Panc1 (cell line): Measurements from ENCODE around the gene ALDH1A3. TPM values are rescaled to one million over a fixed set of nuclear protein-coding genes. Genes with fewer than 3 reads are reported as not detected.

Experiments used
- ATAC-seq: fragments of 200-7000 bp; cut with Tn5 transposase; 2 replicates; pipeline ENCODE4 v1.9.1; 2020; ENCODE audit warnings: mild to moderate bottlenecking, moderate library complexity
- BruUV-seq: library from RNA; stranded (reverse); fragments of 400-500 nt; replicated peaks from 2 replicates; lab custom pipeline; 2021; lab: Mats Ljungman, UMichigan
- CTCF ChIA-PET: fragments of 300-600 bp; sonication (Branson Sonifier 250); formaldehyde crosslinking; loops from one replicate; lab custom pipeline; 2022; ENCODE audit warnings: antibody characterized with exemption; lab: Charles Lee
- POLR2A ChIA-PET: fragments of 300-600 bp; sonication (Branson Sonifier 250); formaldehyde crosslinking; loops from one replicate; lab custom pipeline; 2022; ENCODE audit warnings: antibody characterized with exemption; lab: Charles Lee
- DNase-seq: peaks from one replicate; pipeline ENCODE4 v3.0.0-alpha.2; 2010; ENCODE audit warnings: low read depth, low spot score
- H3K27ac ChIP-seq: 2 replicates; pipeline ENCODE4 v1.5.1; 2011; ENCODE audit warnings: mild to moderate bottlenecking, low read length, inconsistent platforms
- H3K27me3 ChIP-seq: fragments of 200-500 bp; sonication (Bioruptor generic); 2 replicates; pipeline ENCODE4 v1.6.0; 2014; ENCODE audit warnings: low read length, inconsistent platforms; ENCODE audit not compliant: control insufficient read depth, insufficient read depth
- H3K36me3 ChIP-seq: fragments of 200-500 bp; sonication (Bioruptor generic); 2 replicates; pipeline ENCODE4 v1.5.1; 2014; ENCODE audit warnings: inconsistent platforms, mild to moderate bottlenecking, low read length, moderate library complexity; ENCODE audit not compliant: control insufficient read depth, insufficient read depth
- H3K4me1 ChIP-seq: 2 replicates; pipeline ENCODE4 v1.5.1; 2011; ENCODE audit warnings: inconsistent platforms, mild to moderate bottlenecking, low read length, moderate library complexity; ENCODE audit not compliant: control insufficient read depth, insufficient read depth
- H3K4me3 ChIP-seq, 2 experiments: 2 replicates each; pipeline ENCODE4 v1.5.1; 2011 to 2012; ENCODE audit warnings: low read depth in 2 of 2, low read length in 2 of 2, mild to moderate bottlenecking in 2 of 2, inconsistent platforms in 1 of 2, moderate library complexity in 1 of 2
- H3K9me3 ChIP-seq: fragments of 200-500 bp; sonication (Bioruptor generic); 2 replicates; pipeline ENCODE4 v1.5.1; 2014; ENCODE audit warnings: low read depth, mild to moderate bottlenecking, inconsistent platforms, low read length, moderate library complexity; ENCODE audit not compliant: control insufficient read depth, insufficient read depth
- CTCF ChIP-seq: fragments of 450-650 bp; IDR thresholded peaks from 2 replicates; pipeline ENCODE4 v1.5.1; 2017; ENCODE audit warnings: mild to moderate bottlenecking
- POLR2AphosphoS5 ChIP-seq: IDR thresholded peaks from 2 replicates; pipeline ENCODE4 v1.6.1; 2012; ENCODE audit warnings: mild to moderate bottlenecking, low read depth, low read length, moderate library complexity
- REST ChIP-seq, 2 experiments: IDR thresholded peaks; 2 replicates each; pipeline ENCODE4 v1.6.1; 2011 to 2012; ENCODE audit warnings: low read depth in 2 of 2, control low read depth in 1 of 2, low read length in 1 of 2, mild to moderate bottlenecking in 1 of 2, moderate library complexity in 1 of 2; ENCODE audit not compliant: insufficient read depth in 1 of 2
- SIN3A ChIP-seq: IDR thresholded peaks from 2 replicates; pipeline ENCODE4 v1.6.1; 2012; ENCODE audit warnings: low read depth, mild to moderate bottlenecking, low read length, moderate library complexity, borderline replicate concordance; ENCODE audit not compliant: insufficient read depth
- TCF7L2 ChIP-seq: IDR thresholded peaks from 2 replicates; pipeline ENCODE4 v1.6.1; 2011; ENCODE audit warnings: mild to moderate bottlenecking, low read depth, low read length, inconsistent platforms
- in situ Hi-C: cut with HindIII; loops from 2 replicates; pipeline ENCODE4 v1.10.0; 2016; ENCODE audit warnings: low sequenced_read_pairs, low pct_unique_long_range_greater_than_20kb
- intact Hi-C: fragments of 100-400 bp; cut with micrococcal nuclease; formaldehyde crosslinking; loops from one replicate; pipeline ENCODE4 v1.10.0; 2022; ENCODE audit not compliant: unreplicated experiment
- total RNA-seq: library from RNA; stranded (reverse); gene quantifications from one replicate; pipeline ENCODE4 v1.2.1, GENCODE V29; 2021; ENCODE audit not compliant: unreplicated experiment

Gene ALDH1A3
- total RNA-seq, 1 experiment from 2014 or later, result 143 TPM

- ChIA-PET CTCF (no interaction called here), POLR2A (no interaction called here)
- Histone ChIP-seq H3K9me3 (no peaks in the 10 kb centered on the region), H3K27ac (no peak overlapping the region), H3K36me3 (0 out of 2 replicates have a peak, but pooled peaks cover 9% of the 10 kb centered on the region), H3K27me3 (no peaks in the 10 kb centered on the region), H3K4me1 (no peaks in the 10 kb centered on the region), H3K4me3 (no peak overlapping the region)
- no peak for ATAC-seq
- TF ChIP-seq TCF7L2 (no peak), POLR2AphosphoS5 (no peak), REST (IDR thresholded peaks at IDR 0.05; ENCODE audit: insufficient read depth in 1 of 2, low read depth in 2 of 2, low read length in 1 of 2) (no peak), SIN3A (no peak), CTCF (no peak)
- DNase-seq, result no peak
- intact Hi-C loops, result no loop called here
- in situ Hi-C loops, result no loop called here
- BruUV-seq, result no TSS peak
Observed at GRCh38 chr15:100892013-100892355, 12.4 kb downstream of the ALDH1A3 start.

GRCh38 chr15:100893261-100893963 lies 13.8 kb downstream of the ALDH1A3 start:
- H3K36me3 ChIP-seq, result peaks cover 9% of the 10 kb centered on the region; the same call in 1 of the 2 replicates
- ATAC-seq (no peak), DNase-seq (no peak)
- no TSS peak for BruUV-seq
- ChIA-PET POLR2A (no interaction called here), CTCF (no interaction called here)
- H3K27ac ChIP-seq, result no peak overlapping the region
- intact Hi-C loops, result no loop called here
- no peak for TF ChIP-seq REST (IDR thresholded peaks at IDR 0.05; ENCODE audit: insufficient read depth in 1 of 2, low read depth in 2 of 2, low read length in 1 of 2)
- TF ChIP-seq POLR2AphosphoS5, result no peak
- TF ChIP-seq TCF7L2, result no peak
- no peak for TF ChIP-seq CTCF
- TF ChIP-seq SIN3A, result no peak
- in situ Hi-C loops, result no loop called here
- no peaks in the 10 kb centered on the region for H3K4me1 ChIP-seq
- H3K27me3 ChIP-seq, result no peaks in the 10 kb centered on the region
- no peak overlapping the region for H3K4me3 ChIP-seq
- H3K9me3 ChIP-seq, result no peaks in the 10 kb centered on the region
